GM18507 (cell line): ENCODE data around the gene KRTAP9-9.
"Not testable (repeated sequence)": the region's sequence is repeated elsewhere in the genome, so short reads cannot be mapped to it uniquely, and the experiment has no call there.

Experiments
- DNase-seq: peaks from one replicate; pipeline ENCODE4 v3.0.0; 2011; ENCODE audit warnings: low read depth; ENCODE audit not compliant: insufficient read length; ENCODE audit errors: extremely low spot score
- FAIRE-seq: peaks from 2 replicates; lab custom pipeline; 2011; peaks lifted over from hg19 to GRCh38; lab: Jason Lieb, UNC

KRTAP9-9 gene

GRCh38 chr17:41258406-41258805 is 3.2 kb downstream of the KRTAP9-9 start:
- DNase-seq (no peak), FAIRE-seq (no peak)

DNA sequence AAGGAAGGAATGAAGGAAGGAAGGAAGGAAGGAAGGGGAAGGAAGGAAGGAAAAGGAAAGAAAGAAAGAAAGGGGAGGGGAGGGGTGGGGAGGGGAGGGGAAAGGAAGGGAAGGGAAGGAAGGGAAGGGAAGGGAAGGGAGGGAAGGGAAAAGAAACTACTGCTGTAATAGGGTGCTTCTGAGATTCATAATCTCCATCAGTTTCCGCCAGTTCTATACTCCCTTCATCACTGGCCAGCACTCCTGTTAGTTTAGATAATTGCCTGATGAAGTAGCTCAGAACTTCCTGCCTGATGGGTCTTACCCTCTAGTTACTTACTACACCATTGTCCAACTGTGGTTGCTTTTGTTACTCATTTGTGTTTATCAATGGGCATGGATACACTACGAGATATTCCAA is 8.0 kb downstream of the KRTAP9-9 start:
- DNase-seq (no peak), FAIRE-seq (no peak)

- no peak for DNase-seq
- FAIRE-seq: no peak
Observed at GRCh38 chr17:41264599-41264998, 9.4 kb downstream of the KRTAP9-9 start.

GRCh38 chr17:41265078-41265477 is 9.9 kb downstream of the KRTAP9-9 start, which contains the start of gene KRTAP9-6:
KRTAP9-6 (plus strand) TSS chr17:41265378; CDS start chr17:41265378, 0 bp downstream.
- DNase-seq: no peak
- FAIRE-seq: no peak

DNA sequence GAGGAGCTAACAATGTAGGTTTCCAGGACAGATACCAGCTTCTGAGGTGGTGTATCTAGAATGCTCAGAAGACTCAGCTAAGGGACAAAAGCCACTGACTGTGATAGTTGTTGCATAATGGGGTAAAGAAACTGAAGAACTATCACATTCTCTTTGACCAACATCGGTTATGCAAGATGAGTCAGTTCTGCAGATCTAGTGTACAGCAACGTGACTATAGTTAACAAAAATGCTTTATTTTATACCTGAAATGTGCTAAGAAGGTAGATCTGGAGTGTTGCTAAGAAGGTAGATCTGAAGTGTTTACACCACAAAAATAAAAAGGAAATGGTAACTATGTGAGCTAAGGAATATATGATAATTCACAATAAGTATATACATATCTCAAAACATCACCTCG is 12.5 kb downstream of the KRTAP9-9 start:
- FAIRE-seq (no peak), DNase-seq (no peak)

DNA sequence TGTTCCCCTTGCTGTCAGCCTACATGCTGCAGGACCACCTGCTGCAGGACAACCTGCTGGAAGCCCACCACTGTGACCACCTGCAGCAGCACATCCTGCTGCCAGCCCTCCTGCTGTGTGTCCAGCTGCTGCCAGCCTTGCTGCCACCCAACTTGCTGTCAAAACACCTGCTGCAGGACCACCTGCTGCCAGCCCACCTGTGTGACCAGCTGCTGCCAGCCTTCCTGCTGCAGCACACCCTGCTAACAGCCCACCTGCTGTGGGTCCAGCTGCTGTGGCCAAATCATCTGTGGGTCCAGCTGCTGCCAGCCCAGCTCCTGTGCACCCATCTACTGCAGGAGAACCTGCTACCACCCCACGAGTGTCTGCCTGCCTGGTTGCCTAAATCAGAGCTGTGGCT is 16.1 kb downstream of the KRTAP9-9 start:
- DNase-seq, FAIRE-seq: not testable (repeated sequence)

DNA sequence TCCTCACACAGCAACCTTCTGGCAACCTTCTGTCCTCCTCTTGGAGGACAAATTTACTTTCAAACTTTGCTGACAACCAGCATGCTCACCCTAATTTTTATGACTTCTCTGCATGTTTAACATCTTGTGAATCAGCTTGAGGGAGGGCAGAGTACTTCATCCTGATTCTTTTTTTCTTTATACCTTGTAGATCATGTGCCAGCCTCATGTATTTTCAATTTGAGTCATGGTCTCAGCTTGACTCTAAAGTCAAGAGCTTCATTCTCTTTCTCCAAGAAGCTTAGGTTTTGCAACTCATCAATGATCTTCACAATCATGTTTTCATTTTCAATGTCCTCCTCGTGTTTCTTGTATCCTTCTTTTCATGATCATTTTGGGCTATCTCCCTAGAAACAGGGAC is 16.7 kb downstream of the KRTAP9-9 start:
- DNase-seq: no peak
- no peak for FAIRE-seq

DNA sequence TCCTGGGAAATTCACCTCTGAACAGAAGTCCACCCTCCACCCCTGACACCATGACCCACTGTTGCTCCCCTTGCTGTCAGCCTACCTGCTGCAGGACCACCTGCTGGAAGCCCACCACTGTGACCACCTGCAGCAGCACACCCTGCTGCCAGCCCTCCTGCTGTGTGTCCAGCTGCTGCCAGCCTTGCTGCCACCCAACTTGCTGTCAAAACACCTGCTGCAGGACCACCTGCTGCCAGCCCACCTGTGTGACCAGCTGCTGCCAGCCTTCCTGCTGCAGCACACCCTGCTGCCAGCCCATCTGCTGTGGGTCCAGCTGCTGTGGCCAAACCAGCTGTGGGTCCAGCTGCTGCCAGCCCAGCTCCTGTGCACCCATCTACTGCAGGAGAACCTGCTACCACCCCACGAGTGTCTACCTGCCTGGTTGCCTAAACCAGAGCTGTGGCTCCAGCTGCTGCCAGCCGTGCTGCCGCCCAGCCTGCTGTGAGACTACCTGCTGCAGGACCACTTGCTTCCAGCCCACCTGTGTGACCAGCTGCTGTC is 20.5 kb downstream of the KRTAP9-9 start, which contains the start of gene KRTAP9-7:
Gene KRTAP9-7, plus strand, starts transcription at position 51 of the 543 bp plus-strand sequence. Its CDS starts 0 bp downstream, at position 51.
- DNase-seq, FAIRE-seq: not testable (repeated sequence)

DNA sequence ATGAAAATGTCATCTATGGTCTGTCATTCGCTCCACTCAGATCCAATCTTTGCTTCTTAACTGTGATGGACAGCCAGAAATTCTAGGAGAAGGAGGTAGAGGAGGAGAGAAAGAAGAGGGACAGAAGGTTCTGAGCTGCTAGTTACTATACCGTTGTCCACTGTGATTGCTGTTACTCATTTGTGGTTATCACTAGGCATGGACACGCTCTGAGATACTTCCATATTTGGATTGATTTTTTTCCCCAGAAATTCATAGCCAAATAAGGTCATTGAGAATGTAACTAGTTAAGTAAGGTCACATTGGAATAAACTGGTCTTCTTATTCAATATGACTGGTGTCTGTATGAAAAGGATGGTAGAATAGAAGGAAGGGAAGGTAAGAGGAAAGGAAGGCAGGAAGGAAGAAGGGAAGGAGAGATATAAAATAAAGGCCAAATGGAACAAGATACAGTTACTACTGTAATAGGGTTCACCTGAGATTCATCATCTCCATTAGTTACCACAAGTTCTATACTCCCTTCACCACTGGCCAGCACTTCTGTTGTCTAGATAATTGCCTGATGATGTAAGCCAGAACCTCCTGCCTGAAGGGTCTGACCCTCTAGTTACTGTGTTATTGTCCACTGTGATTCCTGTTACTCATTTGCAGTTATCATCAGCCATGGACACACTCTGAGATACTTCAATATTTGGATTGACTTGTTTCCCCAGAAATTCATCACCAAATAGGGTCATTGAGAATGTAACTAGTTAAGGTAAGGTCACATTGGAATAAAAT is 23.2 kb downstream of the KRTAP9-9 start:
- FAIRE-seq: no peak
- no peak for DNase-seq

GRCh38 chr17:41284043-41284442 is 28.9 kb downstream of the KRTAP9-9 start:
- FAIRE-seq: no peak
- no peak for DNase-seq

- FAIRE-seq (no peak), DNase-seq (no peak)
Observed at GRCh38 chr17:41284546-41284945, 29.4 kb downstream of the KRTAP9-9 start.

GRCh38 chr17:41287050-41287449 is 31.9 kb downstream of the KRTAP9-9 start:
- no peak for DNase-seq
- FAIRE-seq: no peak

- DNase-seq: no peak
- no peak for FAIRE-seq
Observed at GRCh38 chr17:41294016-41294415, 38.8 kb downstream of the KRTAP9-9 start.

DNA sequence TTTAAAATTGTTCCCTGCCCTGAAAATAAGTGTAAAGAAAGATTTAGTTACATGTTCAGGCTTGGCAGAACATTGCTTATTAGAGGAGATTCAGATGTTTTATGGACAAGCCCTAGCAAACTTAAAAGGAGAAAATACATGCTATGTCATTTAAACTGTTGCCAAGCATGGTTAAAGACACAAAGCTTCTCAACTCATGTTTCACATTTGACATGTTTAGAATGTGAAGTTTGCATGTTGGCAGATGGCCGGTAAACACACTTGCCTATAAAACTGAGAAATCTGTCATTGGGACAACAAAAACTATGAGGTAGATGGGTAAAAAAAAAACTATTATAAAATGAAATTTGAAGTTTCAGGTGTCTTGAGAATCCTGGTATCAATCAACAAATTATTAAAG is 41.7 kb downstream of the KRTAP9-9 start:
- FAIRE-seq (no peak), DNase-seq (no peak)

- DNase-seq: no peak
- no peak for FAIRE-seq
Observed at GRCh38 chr17:41298458-41299135, 43.4 kb downstream of the KRTAP9-9 start.

GRCh38 chr17:41301204-41301790 is 46.1 kb downstream of the KRTAP9-9 start:
- no peak for DNase-seq

GRCh38 chr17:41301916-41302901 is 47.0 kb downstream of the KRTAP9-9 start, which contains the start of gene KRTAP29-1:
KRTAP29-1 (minus strand) TSS chr17:41302851; CDS start chr17:41302851, 0 bp downstream.
- DNase-seq: no peak
- FAIRE-seq: no peak

More at GRCh38 chr17:41301204-41301790, 46.1 kb downstream of the KRTAP9-9 start:
- FAIRE-seq: no peak

DNA sequence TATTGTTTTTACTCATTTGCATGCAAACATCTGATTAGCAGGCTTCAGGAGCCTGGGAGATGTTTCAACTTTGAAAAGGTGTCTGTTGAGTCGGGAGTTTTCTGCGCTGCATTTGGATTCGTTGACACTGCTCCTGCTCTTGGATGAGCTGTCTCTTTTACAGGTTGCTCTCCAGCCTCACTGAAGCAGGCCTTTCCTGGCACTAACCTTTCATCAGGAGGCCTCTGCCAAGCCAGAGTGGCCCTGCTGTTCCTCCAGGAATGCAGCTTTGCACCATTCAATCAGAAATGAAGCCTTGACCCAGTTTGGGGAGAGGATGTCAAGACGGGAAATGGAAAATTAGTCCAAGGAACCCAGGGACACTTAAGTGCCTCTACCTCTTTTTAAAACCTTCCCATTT is 47.8 kb downstream of the KRTAP9-9 start:
- no peak for DNase-seq
- no peak for FAIRE-seq

DNA sequence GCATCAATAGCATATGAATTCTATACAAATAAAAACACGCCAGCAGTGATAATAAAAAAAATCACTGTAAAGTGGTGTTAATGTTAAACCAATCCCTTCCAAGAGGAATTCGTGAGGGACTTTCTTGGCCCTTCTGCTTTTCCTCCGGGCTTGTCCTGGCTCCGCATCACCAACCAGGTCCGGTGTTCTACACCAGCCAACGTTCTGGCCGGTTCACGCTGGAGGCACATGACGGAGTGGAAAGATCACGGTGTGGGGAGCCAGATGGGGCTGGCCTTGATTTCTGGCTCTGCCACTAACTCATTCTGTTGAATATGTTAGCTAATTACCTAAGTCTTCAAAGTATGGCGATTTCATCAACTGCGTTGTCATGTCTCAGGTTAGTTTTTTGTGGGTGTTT is 48.9 kb downstream of the KRTAP9-9 start:
- DNase-seq (no peak), FAIRE-seq (no peak)
